Choroid plexus epithelial cell (primary cell): Measurements from ENCODE around the gene H6PD.
A peak's percentile ranks its signal among the peaks of the same experiment; 100 is the strongest.

Source experiments
- DNase-seq: peaks from one replicate; pipeline ENCODE4 v3.0.0-alpha.2; 2010; ENCODE audit warnings: low read depth
- H3K4me3 ChIP-seq: 2 replicates; pipeline ENCODE4 v1.5.1; 2011; ENCODE audit warnings: low read depth, mild to moderate bottlenecking, control low read depth, low read length, moderate library complexity
- TF ChIP-seq, protein P1 (sequence below): conservative IDR thresholded peaks from 2 replicates; pipeline ENCODE4 v1.5.1; 2011; ENCODE audit warnings: low read depth, mild to moderate bottlenecking, control low read depth, inconsistent platforms, low read length, moderate library complexity

H6PD gene

DNA sequence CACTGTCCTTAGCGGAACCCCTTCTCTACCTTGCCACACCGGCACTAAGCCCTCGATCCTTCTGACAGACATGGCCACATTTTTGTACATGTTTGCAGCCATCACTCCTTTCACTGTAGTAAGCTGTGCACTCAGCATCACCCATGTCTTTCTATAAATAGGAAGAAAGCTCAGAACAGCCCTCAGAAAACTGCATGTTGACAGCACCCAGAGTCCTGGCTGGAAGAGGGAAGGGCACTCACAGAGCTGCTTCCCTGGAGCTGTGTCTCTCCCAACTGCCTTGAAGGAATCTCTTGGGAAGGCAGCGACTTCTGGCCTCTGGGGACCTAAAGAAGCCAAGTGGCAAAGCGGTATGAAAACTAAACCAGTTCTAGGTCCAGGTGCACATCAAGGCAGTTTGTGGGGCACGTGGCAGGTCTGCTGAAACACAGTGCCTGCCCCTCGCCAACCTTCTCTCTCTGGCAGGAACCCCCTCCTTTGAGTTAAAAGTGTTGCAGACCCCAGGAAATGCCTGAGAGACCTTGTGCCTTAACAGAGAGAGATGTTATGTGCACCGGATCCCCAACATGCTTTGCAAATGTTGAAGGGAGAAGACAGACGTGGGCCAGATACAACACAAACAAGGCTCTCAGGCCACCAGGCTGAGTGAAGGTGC, 41.9 kb upstream of the H6PD start:
- TF ChIP-seq, protein P1, sequence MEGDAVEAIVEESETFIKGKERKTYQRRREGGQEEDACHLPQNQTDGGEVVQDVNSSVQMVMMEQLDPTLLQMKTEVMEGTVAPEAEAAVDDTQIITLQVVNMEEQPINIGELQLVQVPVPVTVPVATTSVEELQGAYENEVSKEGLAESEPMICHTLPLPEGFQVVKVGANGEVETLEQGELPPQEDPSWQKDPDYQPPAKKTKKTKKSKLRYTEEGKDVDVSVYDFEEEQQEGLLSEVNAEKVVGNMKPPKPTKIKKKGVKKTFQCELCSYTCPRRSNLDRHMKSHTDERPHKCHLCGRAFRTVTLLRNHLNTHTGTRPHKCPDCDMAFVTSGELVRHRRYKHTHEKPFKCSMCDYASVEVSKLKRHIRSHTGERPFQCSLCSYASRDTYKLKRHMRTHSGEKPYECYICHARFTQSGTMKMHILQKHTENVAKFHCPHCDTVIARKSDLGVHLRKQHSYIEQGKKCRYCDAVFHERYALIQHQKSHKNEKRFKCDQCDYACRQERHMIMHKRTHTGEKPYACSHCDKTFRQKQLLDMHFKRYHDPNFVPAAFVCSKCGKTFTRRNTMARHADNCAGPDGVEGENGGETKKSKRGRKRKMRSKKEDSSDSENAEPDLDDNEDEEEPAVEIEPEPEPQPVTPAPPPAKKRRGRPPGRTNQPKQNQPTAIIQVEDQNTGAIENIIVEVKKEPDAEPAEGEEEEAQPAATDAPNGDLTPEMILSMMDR = no peak
- H3K4me3 ChIP-seq = peak overlapping the region; percentile 4
- no peak for DNase-seq

DNA sequence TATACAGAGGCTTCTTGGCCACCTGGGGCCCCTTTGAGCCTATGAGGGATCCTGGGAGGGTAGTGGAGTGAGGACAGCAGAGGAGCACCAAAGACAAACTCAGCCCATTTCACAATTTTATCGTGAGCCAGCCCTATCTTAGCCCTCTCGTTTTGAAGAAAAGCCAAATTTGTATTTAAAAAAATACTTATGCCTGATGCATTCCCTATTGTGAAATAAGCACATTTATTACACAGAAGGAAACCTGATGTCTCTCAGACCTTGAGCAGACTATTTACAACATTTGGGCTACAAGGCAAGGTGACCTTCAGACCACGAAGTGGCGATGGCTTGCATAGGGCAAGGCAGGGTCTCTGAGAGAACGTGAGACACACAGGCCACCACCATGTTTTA, 41.3 kb upstream of the H6PD start:
- H3K4me3 ChIP-seq = no peak overlapping the region
- peak; percentile 86 for DNase-seq
- TF ChIP-seq, protein P1 = no peak

DNA sequence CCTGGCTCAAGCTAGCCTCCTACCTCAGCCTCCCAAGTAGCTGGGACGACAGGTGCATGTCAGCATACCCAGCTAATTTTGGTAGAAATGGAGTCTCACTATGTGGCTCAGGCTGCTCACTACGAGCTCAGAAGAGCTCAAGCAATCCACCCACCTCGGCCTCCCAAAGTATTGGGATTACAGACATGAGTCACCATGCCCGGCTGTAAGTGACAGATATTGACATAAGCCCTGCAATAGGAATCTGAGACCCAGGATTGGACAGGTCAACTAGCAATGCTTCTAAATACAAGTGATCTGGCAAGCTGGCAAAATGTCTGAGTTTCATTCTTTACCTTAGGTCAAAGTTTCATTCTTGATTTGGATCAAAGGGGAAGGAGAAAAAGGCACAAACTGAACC, 40.5 kb upstream of the H6PD start:
- TF ChIP-seq, protein P1 = no peak
- peak overlapping the region; percentile 10 for H3K4me3 ChIP-seq
- DNase-seq = no peak

DNA sequence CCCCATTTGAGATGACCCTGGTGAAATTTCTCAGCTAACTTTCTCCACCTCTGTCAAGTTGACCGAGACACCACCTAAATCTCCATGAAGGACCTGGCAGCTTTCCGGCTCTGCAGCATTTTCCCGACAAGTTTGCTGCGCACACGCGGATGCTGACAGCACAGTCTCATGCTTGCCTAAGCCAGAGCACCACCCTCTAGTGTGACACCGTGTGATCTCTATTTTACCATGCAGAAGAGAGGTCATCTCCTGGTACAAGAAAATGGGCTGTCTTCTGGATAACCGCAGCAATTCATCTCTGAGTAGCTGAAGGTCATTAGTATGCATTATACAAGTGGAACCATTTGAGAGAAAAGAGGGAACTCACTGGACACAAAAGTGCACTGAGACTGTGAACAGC, 38.9 kb upstream of the H6PD start:
- no peak for DNase-seq
- peak overlapping the region; percentile 60 for H3K4me3 ChIP-seq
- TF ChIP-seq, protein P1 = no peak

DNA sequence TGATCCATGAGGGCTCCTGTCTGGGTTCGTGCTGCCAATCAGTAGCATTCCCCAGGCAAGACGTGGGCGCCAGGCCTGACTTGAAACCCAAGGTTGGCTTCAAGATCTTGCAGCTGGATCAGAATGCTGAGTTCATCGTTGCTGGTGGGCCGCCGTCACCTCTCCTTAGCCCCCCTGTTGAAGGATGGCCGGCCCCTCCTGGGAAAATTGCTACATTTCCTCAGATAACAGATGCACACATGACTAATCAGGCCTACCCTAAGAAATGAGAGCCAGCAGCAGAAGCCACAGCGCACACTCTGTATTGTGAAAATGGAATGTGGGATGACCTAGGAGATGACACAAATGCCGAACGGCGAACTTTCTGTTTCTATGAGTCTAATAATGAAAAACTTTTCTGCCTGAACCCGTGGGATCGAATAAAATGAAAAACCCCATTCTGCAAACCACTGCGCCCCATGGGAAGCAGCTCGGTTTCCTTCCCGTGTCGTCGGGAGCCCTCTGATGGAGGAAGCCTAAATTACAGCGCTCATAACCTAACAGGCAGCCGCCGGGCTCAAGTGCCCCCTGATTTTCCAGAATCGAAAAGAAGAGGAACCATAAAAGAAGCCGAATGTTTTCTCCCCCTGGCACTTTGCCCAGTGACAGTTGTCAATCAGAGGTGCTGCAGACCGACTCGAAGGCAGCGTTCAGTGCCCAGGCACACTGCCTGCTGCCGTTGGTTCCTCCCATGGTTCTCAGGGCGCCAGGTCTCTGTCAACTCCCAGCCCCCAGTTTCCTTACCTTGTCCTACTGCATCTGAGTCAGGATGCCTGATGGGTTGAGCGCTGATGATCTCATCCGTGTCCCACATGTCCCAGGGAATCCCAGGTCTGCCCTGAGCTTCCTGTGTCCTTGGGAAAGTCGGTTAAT, 38.2 kb upstream of the H6PD start:
- H3K4me3 ChIP-seq = peak overlapping the region; percentile 60
- peak; percentile 97 for DNase-seq
- TF ChIP-seq, protein P1 = peak; percentile 87

DNA sequence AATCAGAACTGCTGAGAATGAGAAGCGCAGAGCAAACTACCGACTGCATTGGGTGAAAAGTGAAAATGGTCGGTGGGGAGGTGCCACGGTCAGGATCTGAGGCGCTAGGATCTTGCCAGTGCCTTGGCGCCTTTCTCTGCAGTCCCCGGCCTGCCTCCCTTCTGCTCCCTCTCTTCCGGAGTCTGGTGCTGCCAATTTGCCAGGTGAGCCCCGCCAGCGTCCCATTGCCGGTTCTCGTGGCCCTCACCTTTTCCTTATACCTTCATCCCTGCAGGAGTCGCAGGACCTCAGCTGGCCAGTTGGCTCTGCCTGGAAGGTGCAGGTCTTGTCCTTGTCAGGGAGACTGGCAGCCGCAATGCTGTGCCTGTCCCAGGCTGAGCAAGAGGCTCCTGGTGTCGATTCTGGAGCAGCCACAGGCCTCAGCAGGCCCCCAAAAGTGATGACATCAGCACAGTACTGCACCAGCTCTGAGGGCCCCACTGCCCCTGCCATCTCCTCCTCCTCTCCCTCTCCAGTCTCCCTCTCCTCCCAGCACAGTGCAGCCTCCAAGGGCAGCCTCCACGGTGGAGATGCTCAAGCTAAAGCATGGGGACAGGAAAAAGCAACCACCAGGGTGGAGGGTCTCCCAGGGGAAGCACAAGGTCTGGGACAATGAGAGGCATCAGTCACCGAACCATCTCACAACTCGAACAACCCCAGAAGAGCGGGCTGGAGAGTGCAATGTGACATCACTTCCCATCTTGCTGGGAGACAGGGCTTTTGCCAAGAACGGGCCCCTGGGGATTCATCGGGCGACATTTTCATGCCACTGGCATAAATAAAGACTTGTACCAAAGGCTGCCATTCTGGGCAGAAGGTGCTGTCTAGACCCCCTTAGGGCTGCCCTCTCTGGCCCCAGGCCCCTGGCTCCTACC, 37.1 kb upstream of the H6PD start:
- peak overlapping the region; percentile 60 for H3K4me3 ChIP-seq
- TF ChIP-seq, protein P1 = no peak
- DNase-seq = no peak
